K562 (cell line): ENCODE measurements around the gene NR1H2.

Experiments
- BHLHE40 ChIP-seq: IDR thresholded peaks from 2 replicates; pipeline ENCODE4 v1.6.1; 2011; ENCODE audit warnings: low read length, improper control_type of control experiment
- CHD4 ChIP-seq: fragments of 200-600 bp; sonication (generic); IDR thresholded peaks from 3 replicates; pipeline ENCODE4 v1.6.1; 2012; ENCODE audit warnings: low read depth, mild to moderate bottlenecking, mixed read lengths, low read length, inconsistent platforms; ENCODE audit not compliant: insufficient read depth, insufficient replicate concordance, poor library complexity, severe bottlenecking
- DPF2 ChIP-seq: fragments of 450-650 bp; IDR thresholded peaks from 2 replicates; pipeline ENCODE4 v1.6.1; 2016
- ELF4 ChIP-seq: fragments of 450-650 bp; formaldehyde crosslinking; IDR thresholded peaks from 2 replicates; pipeline ENCODE4 v1.4.0; 2022; ENCODE audit warnings: missing genetic modification characterization
- HLTF ChIP-seq: fragments of 450-650 bp; IDR thresholded peaks from 2 replicates; pipeline ENCODE4 v1.6.1; 2016
- ILF3 ChIP-seq: fragments of 450-650 bp; IDR thresholded peaks from 2 replicates; pipeline ENCODE4 v1.6.1; 2018; ENCODE audit warnings: antibody characterized with exemption, mild to moderate bottlenecking, moderate library complexity, borderline replicate concordance
- IRF9 ChIP-seq: fragments of 450-650 bp; IDR thresholded peaks from 2 replicates; pipeline ENCODE4 v1.6.1; 2016; ENCODE audit warnings: missing biosample characterization, missing genetic modification characterization
- MAZ ChIP-seq, 2 experiments: fragments of 450-650 bp in 1 of 2; sonication (generic) in 1 of 2; formaldehyde crosslinking; IDR thresholded peaks in 1 of 2; conservative IDR thresholded peaks in 1 of 2; 2 replicates each; pipeline versions ENCODE4 v1.4.0 to v1.5.0; 2020; ENCODE audit warnings: mild to moderate bottlenecking in 1 of 2, missing genetic modification reagents in 1 of 2
- POLR2AphosphoS5 ChIP-seq: IDR thresholded peaks from 2 replicates; pipeline ENCODE4 v1.6.1; 2011; ENCODE audit warnings: mild to moderate bottlenecking, low read depth, low read length, moderate library complexity; ENCODE audit not compliant: control insufficient read depth, insufficient read depth
- SAP30 ChIP-seq: fragments of 200-600 bp; sonication (generic); IDR thresholded peaks from 2 replicates; pipeline ENCODE4 v1.6.1; 2012; ENCODE audit warnings: borderline replicate concordance, low read depth, mild to moderate bottlenecking, moderate library complexity, low read length, control low read depth, inconsistent platforms; ENCODE audit not compliant: insufficient read depth, poor library complexity, severe bottlenecking
- SRF ChIP-seq, 2 experiments: fragments of 250-450, 450-650 bp in 1 of 2; sonication (Bioruptor Pico) in 1 of 2; sonication (generic) in 1 of 2; formaldehyde crosslinking; IDR thresholded peaks; 2 replicates each; pipeline versions ENCODE4 v1.5.0 to v1.5.1; 2020 to 2022; ENCODE audit warnings: mild to moderate bottlenecking in 1 of 2, missing genetic modification reagents in 1 of 2
- STAT5B ChIP-seq: fragments of 250-450 bp; sonication (Bioruptor Pico); IDR thresholded peaks from 2 replicates; pipeline ENCODE4 v1.8.0; 2021; ENCODE audit warnings: mild to moderate bottlenecking, inconsistent platforms
- ZNF766 ChIP-seq: fragments of 200-800 bp; sonication (Bioruptor generic); conservative IDR thresholded peaks from 2 replicates; pipeline ENCODE4 v1.6.1; 2016; ENCODE audit warnings: missing genetic modification characterization, missing compliant biosample characterization
- TF ChIP-seq, protein P1 (sequence below), 3 experiments: IDR thresholded peaks in 2 of 3; conservative IDR thresholded peaks in 1 of 3; 2 replicates each; pipeline ENCODE4 v1.5.1; 2011 to 2012; ENCODE audit warnings: low read length in 3 of 3, mild to moderate bottlenecking in 3 of 3, control low read depth in 2 of 3, improper control_type of control experiment in 1 of 3, inconsistent platforms in 1 of 3, low read depth in 1 of 3, mixed read lengths in 1 of 3, moderate library complexity in 1 of 3; ENCODE audit not compliant: insufficient read depth in 2 of 3

- TF ChIP-seq ILF3, result no peak
- peak; percentile 58 for TF ChIP-seq SAP30
- TF ChIP-seq IRF9 (tag), result no peak
- TF ChIP-seq, protein P1, sequence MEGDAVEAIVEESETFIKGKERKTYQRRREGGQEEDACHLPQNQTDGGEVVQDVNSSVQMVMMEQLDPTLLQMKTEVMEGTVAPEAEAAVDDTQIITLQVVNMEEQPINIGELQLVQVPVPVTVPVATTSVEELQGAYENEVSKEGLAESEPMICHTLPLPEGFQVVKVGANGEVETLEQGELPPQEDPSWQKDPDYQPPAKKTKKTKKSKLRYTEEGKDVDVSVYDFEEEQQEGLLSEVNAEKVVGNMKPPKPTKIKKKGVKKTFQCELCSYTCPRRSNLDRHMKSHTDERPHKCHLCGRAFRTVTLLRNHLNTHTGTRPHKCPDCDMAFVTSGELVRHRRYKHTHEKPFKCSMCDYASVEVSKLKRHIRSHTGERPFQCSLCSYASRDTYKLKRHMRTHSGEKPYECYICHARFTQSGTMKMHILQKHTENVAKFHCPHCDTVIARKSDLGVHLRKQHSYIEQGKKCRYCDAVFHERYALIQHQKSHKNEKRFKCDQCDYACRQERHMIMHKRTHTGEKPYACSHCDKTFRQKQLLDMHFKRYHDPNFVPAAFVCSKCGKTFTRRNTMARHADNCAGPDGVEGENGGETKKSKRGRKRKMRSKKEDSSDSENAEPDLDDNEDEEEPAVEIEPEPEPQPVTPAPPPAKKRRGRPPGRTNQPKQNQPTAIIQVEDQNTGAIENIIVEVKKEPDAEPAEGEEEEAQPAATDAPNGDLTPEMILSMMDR (IDR thresholded peaks at IDR 0.05 in 2 of 3, conservative IDR thresholded peaks at IDR 0.05 in 1 of 3; ENCODE audit: insufficient read depth in 2 of 3, low read depth in 1 of 3, low read length in 3 of 3), result peak; percentile 86 to 88 (median 88)
- no peak for TF ChIP-seq POLR2AphosphoS5
- no peak for TF ChIP-seq SRF (CRISPR knock-in tag; IDR thresholded peaks at IDR 0.05)
- TF ChIP-seq STAT5B (CRISPR knock-in tag), result no peak
- no peak for TF ChIP-seq HLTF
- peak; percentile 45 for TF ChIP-seq BHLHE40
- TF ChIP-seq ZNF766 (CRISPR knock-in tag), result no peak
- no peak for TF ChIP-seq CHD4
- no peak for TF ChIP-seq ELF4 (CRISPR knock-in tag)
- TF ChIP-seq MAZ (CRISPR knock-in tag; conservative IDR thresholded peaks at IDR 0.05 in 1 of 2, IDR thresholded peaks at IDR 0.05 in 1 of 2), result 0 out of 4 replicates have a peak, but pooled peaks of 1 of the 2 experiments have one; percentile 20
- TF ChIP-seq DPF2, result no peak
Measured at GRCh38 chr19:50368649-50369570, 7.3 kb upstream of the NR1H2 start.
